ENCODE data around the gene BSG. TPM values are rescaled to one million over a fixed set of nuclear protein-coding genes. Genes with fewer than 3 reads are reported as not detected.

The BSG gene
- total RNA-seq, 1 experiment from 2014 or later = 577 TPM

- peak overlapping the region; percentile 55 for H3K27ac ChIP-seq
- H3K36me3 ChIP-seq = peaks cover 23% of the 10 kb centered on the region
- 0 out of 2 replicates have a peak, but pooled peaks cover 2% of the 10 kb centered on the region for H3K9me3 ChIP-seq (replicated peaks)
- peak in 1 of 2 experiments; percentile 49 for DNase-seq (ENCODE audit: low read depth in 1 of 2, low spot score in 2 of 2)
- peak overlapping the region; percentile 92 for H3K4me3 ChIP-seq
- no peaks in the 10 kb centered on the region for H3K27me3 ChIP-seq (replicated peaks)
- peaks cover 27% of the 10 kb centered on the region for H3K4me1 ChIP-seq (replicated peaks)
These were observed 535 bp downstream of the BSG start for GRCh38 chr19:572743-573518.

- Histone ChIP-seq H3K4me3 (peak overlapping the region; percentile 92), H3K27ac (no peak overlapping the region), H3K36me3 (peaks cover 28% of the 10 kb centered on the region), H3K27me3 (replicated peaks) (no peaks in the 10 kb centered on the region), H3K4me1 (replicated peaks) (peaks cover 27% of the 10 kb centered on the region), H3K9me3 (replicated peaks) (0 out of 2 replicates have a peak, but pooled peaks cover 2% of the 10 kb centered on the region)
- DNase-seq (ENCODE audit: low read depth in 1 of 2, low spot score in 2 of 2) = no peak
These were observed 1.1 kb downstream of the BSG start for GRCh38 chr19:573519-573825.

GRCh38 chr19:574658-575526 lies 2.5 kb downstream of the BSG start:
- Histone ChIP-seq H3K9me3 (replicated peaks) (0 out of 2 replicates have a peak, but pooled peaks cover 2% of the 10 kb centered on the region), H3K27me3 (replicated peaks) (no peaks in the 10 kb centered on the region), H3K36me3 (peaks cover 40% of the 10 kb centered on the region), H3K4me1 (replicated peaks) (peaks cover 27% of the 10 kb centered on the region), H3K27ac (no peak overlapping the region), H3K4me3 (no peak overlapping the region)
- no peak for DNase-seq (ENCODE audit: low read depth in 1 of 2, low spot score in 2 of 2)

GRCh38 chr19:575527-576506 lies 3.4 kb downstream of the BSG start:
- H3K27ac ChIP-seq = no peak overlapping the region
- peaks cover 47% of the 10 kb centered on the region for H3K36me3 ChIP-seq
- DNase-seq (ENCODE audit: low read depth in 1 of 2, low spot score in 2 of 2) = no peak
- peaks cover 26% of the 10 kb centered on the region for H3K4me1 ChIP-seq (replicated peaks)
- H3K4me3 ChIP-seq = no peak overlapping the region
- no peaks in the 10 kb centered on the region for H3K9me3 ChIP-seq (replicated peaks)
- no peaks in the 10 kb centered on the region for H3K27me3 ChIP-seq (replicated peaks)

GRCh38 chr19:576768-577438 lies 4.5 kb downstream of the BSG start:
- Histone ChIP-seq H3K27ac (no peak overlapping the region), H3K36me3 (peaks cover 55% of the 10 kb centered on the region), H3K4me1 (replicated peaks) (peaks cover 17% of the 10 kb centered on the region), H3K27me3 (replicated peaks) (no peaks in the 10 kb centered on the region), H3K4me3 (no peak overlapping the region), H3K9me3 (replicated peaks) (no peaks in the 10 kb centered on the region)
- DNase-seq (ENCODE audit: low read depth in 1 of 2, low spot score in 2 of 2) = no peak

- Histone ChIP-seq H3K27me3 (replicated peaks) (no peaks in the 10 kb centered on the region), H3K4me1 (replicated peaks) (peaks cover 17% of the 10 kb centered on the region), H3K9me3 (replicated peaks) (no peaks in the 10 kb centered on the region), H3K4me3 (no peak overlapping the region), H3K36me3 (peaks cover 56% of the 10 kb centered on the region), H3K27ac (no peak overlapping the region)
- no peak for DNase-seq (ENCODE audit: low read depth in 1 of 2, low spot score in 2 of 2)
These were observed 5.3 kb downstream of the BSG start for GRCh38 chr19:577439-578392.

GRCh38 chr19:579111-579841 lies 6.9 kb downstream of the BSG start:
- H3K27me3 ChIP-seq (replicated peaks) = no peaks in the 10 kb centered on the region
- H3K4me1 ChIP-seq (replicated peaks) = 0 out of 2 replicates have a peak, but pooled peaks cover 11% of the 10 kb centered on the region
- no peak overlapping the region for H3K4me3 ChIP-seq
- H3K9me3 ChIP-seq (replicated peaks) = no peaks in the 10 kb centered on the region
- H3K36me3 ChIP-seq = peaks cover 69% of the 10 kb centered on the region
- no peak for DNase-seq (ENCODE audit: low read depth in 1 of 2, low spot score in 2 of 2)
- no peak overlapping the region for H3K27ac ChIP-seq

- Histone ChIP-seq H3K4me1 (replicated peaks) (0 out of 2 replicates have a peak, but pooled peaks cover 10% of the 10 kb centered on the region), H3K4me3 (no peak overlapping the region), H3K9me3 (replicated peaks) (no peaks in the 10 kb centered on the region), H3K27me3 (replicated peaks) (no peaks in the 10 kb centered on the region), H3K36me3 (peaks cover 68% of the 10 kb centered on the region), H3K27ac (no peak overlapping the region)
- DNase-seq (ENCODE audit: low read depth in 1 of 2, low spot score in 2 of 2) = no peak
These were observed 7.4 kb downstream of the BSG start for GRCh38 chr19:579842-580155.

GRCh38 chr19:580274-580835 lies 8.0 kb downstream of the BSG start:
- H3K27me3 ChIP-seq (replicated peaks) = no peaks in the 10 kb centered on the region
- H3K27ac ChIP-seq = no peak overlapping the region
- no peak for DNase-seq (ENCODE audit: low read depth in 1 of 2, low spot score in 2 of 2)
- no peak overlapping the region for H3K4me3 ChIP-seq
- H3K9me3 ChIP-seq (replicated peaks) = no peaks in the 10 kb centered on the region
- 0 out of 2 replicates have a peak, but pooled peaks cover 8% of the 10 kb centered on the region for H3K4me1 ChIP-seq (replicated peaks)
- peaks cover 66% of the 10 kb centered on the region for H3K36me3 ChIP-seq

- no peak for DNase-seq (ENCODE audit: low read depth in 1 of 2, low spot score in 2 of 2)
- Histone ChIP-seq H3K27ac (no peak overlapping the region), H3K9me3 (replicated peaks) (no peaks in the 10 kb centered on the region)
These were observed 9.2 kb downstream of the BSG start for GRCh38 chr19:581399-582111.

More at GRCh38 chr19:581399-582111, 9.2 kb downstream of the BSG start:
- Histone ChIP-seq H3K4me3 (no peak overlapping the region), H3K36me3 (peaks cover 61% of the 10 kb centered on the region), H3K27me3 (replicated peaks) (no peaks in the 10 kb centered on the region), H3K4me1 (replicated peaks) (peaks cover 9% of the 10 kb centered on the region)

All from SJSA1 (cell line).